NCI-H2196 (cell line): Measurements from ENCODE around the gene MAGEA1.
"Not testable (repeated sequence)": the region's sequence is repeated elsewhere in the genome, so short reads cannot be mapped to it uniquely, and the experiment has no call there.

ENCODE experiments used
- DNase-seq: peaks from one replicate; lab custom pipeline; 2025; ENCODE audit not compliant: unreplicated experiment; lab: John Stamatoyannopoulos, UW

MAGEA1 gene, protein sequence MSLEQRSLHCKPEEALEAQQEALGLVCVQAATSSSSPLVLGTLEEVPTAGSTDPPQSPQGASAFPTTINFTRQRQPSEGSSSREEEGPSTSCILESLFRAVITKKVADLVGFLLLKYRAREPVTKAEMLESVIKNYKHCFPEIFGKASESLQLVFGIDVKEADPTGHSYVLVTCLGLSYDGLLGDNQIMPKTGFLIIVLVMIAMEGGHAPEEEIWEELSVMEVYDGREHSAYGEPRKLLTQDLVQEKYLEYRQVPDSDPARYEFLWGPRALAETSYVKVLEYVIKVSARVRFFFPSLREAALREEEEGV

DNA sequence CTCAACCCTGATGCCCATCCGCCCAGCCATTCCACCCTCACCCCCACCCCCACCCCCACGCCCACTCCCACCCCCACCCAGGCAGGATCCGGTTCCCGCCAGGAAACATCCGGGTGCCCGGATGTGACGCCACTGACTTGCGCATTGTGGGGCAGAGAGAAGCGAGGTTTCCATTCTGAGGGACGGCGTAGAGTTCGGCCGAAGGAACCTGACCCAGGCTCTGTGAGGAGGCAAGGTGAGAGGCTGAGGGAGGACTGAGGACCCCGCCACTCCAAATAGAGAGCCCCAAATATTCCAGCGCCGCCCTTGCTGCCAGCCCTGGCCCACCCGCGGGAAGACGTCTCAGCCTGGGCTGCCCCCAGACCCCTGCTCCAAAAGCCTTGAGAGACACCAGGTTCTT, at the start of gene MAGEA1:
Gene MAGEA1, plus strand, starts transcription at position 154 of the 400 bp plus-strand sequence. CDS start 3,106 bp downstream, outside the sequence.
- no peak for DNase-seq

DNA sequence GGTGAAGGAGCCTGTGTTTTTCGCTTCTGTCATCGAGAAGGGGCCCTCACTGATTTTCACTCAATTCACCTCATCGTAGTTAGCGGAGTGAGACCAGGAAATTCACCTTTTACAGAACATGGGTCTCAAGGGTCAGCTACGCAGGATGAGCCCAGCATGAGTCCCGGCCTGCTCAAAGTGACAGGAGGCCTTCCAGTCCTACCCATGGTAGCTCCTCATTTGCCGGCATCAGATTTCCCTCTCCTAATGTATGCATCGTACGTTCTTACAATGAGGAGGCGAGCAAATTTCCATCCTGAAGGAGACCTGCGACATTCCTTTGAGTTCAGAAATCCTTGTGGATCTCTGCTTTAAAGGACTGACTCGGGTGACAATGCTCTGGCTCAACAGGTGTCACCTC, 46.2 kb upstream of the MAGEA1 start:
- DNase-seq: not testable (repeated sequence)

DNA sequence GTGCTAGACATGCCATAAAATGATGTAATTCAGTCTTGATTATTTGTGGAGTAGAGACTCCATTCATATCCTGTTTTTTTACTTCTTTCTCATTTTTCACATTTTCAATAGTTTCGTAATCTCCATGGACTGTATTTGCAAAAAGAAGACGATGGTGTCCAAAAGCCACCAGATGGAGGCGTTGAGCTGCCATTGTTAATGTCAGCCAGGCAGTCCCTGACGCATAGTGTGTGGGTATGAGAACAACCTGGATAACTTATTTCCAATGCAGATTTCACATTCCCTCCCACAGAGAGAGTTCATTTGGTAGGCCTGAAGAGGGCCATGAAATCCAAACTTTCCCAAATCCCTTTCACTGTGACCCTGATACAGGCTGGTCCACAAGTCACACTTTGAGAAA, 40.0 kb upstream of the MAGEA1 start:
- DNase-seq: not testable (repeated sequence)

DNA sequence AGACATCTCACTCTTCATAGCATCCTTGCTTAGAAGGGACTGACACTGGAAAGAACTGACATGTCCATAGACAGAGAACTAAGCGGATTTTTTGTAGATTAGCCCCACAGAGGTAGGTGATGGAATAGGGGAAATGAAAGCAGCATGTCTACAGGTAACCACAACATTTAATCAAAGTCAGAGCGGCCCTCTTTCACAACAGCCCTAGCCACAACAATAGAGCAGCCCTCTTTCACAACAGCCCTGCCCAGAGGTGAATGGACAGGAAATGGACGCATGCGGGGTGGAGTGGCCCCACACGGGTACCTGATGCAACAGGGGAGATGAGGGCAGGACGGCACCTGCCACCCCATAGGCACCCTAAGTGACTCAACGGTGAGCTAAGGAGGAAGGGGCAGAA, 32.8 kb upstream of the MAGEA1 start:
- DNase-seq: not testable (repeated sequence)

DNA sequence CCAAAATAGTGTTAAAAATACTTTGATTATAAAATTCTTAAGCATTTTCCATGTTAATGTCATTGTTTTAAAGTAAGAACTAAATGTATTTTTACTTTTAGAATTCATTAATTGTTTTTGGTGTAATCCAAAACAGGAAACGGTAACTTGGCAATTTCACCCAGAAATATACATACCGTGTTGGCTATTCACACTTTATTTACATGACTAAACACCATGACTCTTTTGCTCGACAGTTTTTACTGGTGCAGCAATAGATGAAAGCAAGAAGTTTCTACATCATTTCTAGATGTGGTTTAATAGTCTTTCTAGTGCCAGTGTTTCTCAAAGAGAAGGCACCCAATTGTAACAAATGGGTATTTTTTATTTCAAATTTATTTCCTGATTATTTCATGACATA, 25.6 kb upstream of the MAGEA1 start:
- no peak for DNase-seq

DNA sequence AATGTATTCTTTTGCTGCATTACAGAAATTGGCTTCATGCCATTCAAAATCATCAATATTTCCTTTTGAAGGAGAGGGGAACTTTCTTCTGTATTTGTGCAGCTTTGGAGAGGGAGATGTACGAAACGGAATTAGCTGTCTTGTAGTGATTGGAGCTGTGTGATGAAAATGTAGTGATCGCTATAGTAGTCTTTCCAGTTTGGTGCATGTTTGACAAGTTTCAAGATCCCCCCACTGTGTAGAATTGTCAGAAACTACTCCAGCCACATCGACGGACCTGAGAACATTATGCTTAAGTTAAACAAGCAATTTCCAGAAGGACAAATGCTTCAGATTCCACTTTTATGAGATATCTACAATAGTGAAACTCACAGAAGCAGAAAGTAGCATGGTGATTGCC, 21.6 kb upstream of the MAGEA1 start:
- DNase-seq: no peak

DNA sequence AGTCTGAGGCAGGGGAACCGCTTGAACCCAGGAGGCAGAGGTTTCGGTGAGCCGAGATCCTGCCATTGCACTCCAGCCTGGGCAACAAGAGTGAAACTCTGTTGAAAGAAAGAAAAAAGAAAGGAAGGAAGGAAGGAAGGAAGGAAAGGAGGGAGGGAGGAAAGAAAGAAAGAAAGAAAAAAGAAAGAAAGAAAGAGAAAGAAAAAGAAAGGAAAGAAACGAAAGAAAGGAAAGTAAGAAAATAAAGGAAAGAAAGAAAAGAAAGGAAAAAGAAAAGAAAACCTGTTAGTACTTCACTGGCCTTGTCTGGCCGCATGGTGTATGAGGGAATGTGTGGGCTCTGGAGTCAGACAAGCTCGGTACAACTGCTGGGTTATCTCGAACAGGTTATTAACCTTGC, 20.8 kb upstream of the MAGEA1 start:
- DNase-seq: no peak

DNA sequence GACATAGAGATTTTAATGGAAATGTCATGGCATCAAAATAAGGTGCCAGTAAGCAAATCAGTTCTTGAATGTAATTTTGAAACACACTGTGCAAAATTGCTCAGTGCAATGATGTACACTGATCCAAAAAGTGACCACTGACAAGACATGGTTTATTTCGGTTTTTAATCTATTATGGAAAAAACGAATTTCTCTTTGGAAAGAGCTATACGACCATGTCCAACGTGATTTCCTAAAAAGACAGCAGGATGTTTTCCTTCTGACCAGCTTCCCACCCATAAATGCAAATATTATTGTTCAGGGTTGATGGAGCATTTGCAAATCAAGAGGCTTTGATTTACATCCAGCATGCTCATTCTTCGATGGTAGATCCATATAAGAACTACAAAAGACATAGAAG, 17.1 kb upstream of the MAGEA1 start:
- DNase-seq: no peak

DNA sequence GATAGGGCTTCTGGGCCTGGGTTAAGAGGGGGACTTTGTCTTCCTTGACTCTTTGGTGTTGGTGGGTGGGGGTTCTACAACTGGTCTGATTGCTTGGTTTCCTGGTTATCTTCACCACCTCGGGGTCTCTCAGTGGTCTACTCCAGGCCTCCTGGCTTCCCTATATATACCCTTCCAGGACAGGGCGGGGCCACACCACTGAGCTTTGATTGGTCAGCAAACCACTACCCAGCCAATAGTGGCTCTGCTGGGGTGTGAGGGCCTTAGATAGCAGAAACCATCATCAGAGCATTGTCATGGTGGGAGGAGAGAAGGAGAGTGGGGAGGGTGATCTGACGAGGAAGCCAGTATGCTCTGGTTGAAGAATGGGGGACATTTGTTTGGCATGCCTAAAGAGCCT, 14.4 kb upstream of the MAGEA1 start:
- no peak for DNase-seq

DNA sequence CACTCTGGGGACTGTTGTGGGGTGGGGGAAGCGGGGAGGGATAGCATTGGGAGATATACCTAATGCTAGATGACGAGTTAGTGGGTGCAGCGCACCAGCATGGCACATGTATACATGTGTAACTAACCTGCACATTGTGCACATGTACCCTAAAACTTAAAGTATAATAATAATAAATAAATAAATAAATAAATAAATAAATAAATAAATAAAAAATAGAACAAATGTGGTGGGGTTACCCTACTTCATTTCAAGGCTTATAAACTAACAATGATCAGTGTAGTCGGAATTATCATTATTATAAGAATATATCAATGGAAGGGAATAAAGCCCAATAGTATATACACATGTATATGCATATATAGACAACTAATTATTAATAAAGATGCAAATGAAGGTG, 10.7 kb upstream of the MAGEA1 start:
- DNase-seq: not testable (repeated sequence)

DNA sequence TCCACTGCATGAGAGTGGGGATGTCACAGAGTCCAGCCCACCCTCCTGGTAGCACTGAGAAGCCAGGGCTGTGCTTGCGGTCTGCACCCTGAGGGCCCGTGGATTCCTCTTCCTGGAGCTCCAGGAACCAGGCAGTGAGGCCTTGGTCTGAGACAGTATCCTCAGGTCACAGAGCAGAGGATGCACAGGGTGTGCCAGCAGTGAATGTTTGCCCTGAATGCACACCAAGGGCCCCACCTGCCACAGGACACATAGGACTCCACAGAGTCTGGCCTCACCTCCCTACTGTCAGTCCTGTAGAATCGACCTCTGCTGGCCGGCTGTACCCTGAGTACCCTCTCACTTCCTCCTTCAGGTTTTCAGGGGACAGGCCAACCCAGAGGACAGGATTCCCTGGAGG, 2.7 kb downstream of the MAGEA1 start:
- DNase-seq: no peak

DNA sequence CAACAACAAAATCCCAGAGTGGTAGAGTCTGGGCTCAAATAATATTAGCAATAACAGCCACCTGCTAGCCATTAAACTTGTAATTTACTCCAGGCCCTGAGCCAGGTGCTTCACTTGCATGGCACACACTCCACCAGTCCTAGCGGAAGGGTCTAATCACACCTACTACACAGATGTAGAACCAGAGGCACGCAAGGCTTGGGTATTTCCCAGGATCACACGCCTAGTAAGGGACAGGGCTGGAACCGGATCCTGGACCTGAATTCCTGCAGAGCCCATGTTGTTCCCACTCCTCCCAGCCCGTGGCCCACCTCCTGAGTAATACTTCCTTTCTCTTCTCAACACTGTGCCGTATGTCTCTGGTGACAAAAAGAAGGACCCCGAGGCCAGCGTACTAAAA, 5.7 kb downstream of the MAGEA1 start:
- no peak for DNase-seq

DNA sequence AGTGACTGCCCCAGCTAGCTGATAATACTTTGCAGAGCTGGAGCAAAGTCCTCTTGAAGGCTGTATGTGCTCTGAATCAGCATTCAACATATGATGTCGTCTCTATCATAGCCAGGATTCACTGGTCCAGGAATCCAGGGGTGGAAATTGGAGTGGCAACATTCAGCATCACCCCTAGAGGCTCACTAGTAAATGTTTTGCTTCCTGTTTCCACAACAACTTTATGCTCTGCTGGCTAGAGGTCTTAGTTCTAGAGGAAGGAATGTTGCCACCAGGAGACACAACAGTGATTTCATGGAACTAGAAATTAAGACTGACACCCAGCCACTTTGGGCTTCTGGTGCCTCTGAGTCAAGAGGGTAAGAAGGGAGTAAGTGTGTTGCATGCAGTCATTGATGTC, 11.3 kb downstream of the MAGEA1 start:
- no peak for DNase-seq

DNA sequence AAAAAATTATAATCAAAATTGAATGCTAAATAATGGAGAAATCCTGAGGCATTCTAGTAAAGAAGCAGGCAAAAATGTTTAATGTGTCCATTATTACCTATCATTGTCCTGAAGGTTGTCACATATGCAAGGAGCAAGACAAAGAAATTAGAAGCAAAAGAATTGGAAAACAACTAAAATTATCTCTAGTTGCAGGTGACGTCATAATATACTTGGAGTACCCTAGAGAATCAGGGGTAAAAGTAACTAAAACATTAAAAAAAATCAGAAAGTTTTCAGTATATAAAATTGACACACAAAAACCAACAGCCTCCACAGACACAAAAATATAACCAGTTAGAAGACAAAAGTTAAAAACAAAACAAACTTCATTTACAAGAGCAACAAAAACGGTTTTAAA, 21.4 kb downstream of the MAGEA1 start:
- DNase-seq: no peak

DNA sequence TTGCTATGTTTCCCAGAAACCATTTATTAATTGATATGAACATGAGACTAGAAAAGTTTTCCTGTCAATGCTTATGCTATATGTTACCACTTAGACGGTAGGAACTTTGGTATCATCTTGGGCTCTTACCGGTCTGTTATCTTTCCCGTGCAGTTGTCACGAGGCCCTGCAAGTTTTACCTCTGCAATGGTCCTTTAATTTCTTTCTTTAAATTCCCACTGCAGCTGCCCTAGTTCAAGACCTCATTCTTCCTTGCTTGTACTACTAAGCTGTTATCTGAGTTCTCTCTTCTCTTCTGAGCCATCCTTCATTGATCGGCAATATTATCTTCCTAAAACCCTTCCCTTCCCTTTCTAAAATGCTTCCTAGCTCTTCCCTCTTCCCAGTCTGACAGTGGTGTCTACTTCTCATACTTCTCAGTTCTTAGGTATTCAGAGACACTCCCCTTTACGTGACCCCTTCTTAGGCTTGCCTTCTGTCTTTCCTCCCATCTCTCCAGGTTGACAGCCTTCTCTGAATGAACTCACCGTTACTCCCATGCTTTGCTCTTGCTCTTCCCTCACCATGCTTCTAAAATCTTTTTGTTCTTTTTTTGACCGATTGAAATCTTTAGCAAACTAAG, 27.5 kb downstream of the MAGEA1 start:
- DNase-seq: no peak

DNA sequence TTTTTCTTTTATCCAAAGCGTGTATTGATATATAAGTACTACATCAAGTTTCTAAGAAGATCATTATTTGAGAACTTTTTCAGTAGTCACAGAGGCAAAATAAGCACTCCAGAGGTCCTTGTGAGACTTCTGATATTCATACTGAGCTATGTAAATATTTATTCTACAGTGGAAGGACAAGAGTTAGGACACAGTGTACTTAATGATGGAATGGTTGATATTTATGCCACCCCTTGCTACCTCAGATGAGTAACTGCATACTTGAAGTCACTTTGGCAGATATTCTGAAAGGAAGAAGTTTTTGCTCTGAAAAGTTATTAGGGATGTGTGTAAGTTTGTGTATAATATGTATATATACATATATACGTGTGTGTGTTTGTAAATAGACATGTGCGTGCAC, 30.3 kb downstream of the MAGEA1 start:
- DNase-seq: no peak

DNA sequence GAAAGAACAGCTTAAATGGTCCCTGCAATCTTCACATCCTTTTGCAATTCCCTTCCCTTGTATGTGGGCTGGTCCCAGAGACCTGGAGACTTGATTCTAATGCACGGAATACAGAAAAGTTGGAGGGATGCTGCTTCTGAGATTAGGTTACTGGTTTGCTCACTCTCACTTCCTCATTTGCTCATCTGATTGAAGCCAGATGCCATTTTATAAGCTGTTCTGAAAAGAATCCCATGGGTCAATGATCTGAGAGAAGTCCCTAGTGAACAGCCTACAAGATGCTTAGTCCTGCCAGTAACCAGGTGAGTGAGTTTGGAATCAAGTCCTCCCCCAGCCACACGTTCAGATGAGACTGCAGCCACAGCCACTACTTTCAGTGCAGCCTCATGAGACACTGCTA, 35.9 kb downstream of the MAGEA1 start:
- DNase-seq: no peak

DNA sequence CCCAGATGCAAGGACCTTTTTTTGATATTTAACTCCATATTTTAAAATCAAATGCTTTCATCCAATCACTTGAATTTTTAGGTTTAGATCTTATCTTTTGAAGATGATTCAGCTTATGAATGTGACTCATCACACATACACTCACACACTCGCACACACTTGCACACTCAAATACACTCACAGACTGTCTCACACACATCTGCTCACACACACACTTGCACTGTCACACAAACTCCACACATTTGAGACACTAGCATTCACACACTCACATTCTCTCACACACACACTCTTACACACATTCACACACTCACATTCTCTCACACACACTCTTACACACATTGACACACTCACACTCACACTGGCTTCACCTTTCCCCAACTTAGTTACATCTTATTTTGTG, 37.8 kb downstream of the MAGEA1 start:
- DNase-seq: no peak

DNA sequence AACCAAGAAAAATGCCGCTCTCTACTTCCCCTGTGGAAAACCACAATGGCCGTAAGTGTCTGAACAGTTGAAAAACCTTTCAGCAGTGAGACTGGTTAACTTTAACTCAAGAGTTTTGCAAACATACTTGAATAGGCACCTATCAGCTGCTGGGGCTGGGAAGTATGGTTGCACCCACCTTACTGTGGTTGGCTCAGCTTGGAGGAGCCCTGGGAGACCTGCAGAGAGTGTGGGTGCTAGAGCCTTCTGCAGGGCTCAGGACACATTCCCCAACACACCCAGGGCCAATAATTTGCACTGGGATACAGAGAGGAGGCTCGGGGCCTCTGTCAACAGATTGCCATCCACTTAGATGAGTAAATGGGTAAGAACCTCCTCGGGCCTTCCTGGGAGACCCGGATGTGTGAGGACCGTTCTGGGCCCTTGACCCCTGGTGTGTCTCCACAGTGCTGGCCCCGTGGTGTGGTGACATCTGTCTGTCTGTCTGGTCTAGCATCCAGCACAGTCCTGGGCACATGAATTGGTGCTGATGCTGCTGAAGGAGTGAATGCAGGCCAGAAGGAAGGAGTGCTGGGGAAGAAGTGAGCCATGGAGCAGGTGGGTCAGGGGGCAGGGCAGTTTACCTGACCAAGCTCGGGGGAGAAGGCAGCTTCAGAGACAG, 46.5 kb downstream of the MAGEA1 start:
- no peak for DNase-seq

DNA sequence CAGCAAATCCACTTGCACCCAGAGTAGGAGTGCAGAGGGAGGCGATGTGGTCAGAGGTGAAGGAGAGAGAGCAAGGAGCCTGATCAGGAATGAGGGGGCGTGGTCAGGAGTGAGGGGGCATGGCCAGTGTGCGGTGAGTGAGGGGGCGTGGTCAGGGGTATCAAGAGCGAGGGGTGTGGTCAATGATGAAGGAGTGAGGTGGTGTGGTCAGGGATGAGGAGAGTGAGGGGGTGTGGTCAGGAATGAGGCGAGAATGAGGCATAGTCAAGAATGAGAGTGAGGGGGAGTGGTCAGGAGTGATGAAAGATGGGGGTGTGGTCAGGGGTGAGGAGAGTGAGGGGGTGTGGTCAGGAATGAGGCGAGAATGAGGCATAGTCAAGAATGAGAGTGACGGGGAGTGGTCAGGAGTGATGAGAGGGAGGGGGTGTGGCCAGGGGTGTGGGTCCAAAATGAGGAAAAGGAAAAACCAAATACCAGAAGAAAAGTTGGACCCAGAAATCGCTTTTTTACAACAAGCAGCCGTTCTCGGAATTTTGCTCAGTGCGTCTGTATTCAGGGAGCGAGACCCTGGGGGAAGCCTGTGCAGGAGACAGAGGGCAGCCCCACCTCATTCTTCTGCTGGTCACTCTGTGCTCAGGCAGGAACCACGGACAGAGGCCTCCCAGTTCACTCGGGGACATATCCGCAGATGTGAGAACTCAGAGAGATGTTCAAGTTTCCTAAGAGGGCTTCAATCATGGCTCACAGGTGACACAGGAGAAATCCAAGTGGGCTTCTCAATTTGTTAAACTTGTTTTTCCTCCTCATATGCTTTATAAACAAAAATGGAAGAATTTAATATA, 47.5 kb downstream of the MAGEA1 start:
- DNase-seq: no peak
